Measurements from ENCODE around the gene NPTXR. TPM values are rescaled to one million over a fixed set of nuclear protein-coding genes. Genes with fewer than 3 reads are reported as not detected.
A peak's percentile ranks its signal among the peaks of the same experiment; 100 is the strongest.

NPTXR gene
- total and polyA plus RNA-seq, 10 of the 15 experiments (the other 5 are each of a cell fraction or from before 2014, with no cell fraction given) = 0.02 to 0.38 (median 0.07) TPM; not detected in 2

- TF ChIP-seq ZNF24 (IDR thresholded peaks at IDR 0.05) (no peak), EZH2 (IDR thresholded peaks at IDR 0.05; ENCODE audit: borderline replicate concordance, control insufficient read depth, low read depth, low read length) (no peak), CREB1 (IDR thresholded peaks at IDR 0.05; ENCODE audit: low read depth) (no peak), WRNIP1 (IDR thresholded peaks at IDR 0.05; ENCODE audit: borderline replicate concordance, low read depth, low read length) (no peak), RB1 (IDR thresholded peaks at IDR 0.05; ENCODE audit: borderline replicate concordance) (peak; percentile 58; the same call in 1 of the 2 replicates), SP1 (IDR thresholded peaks at IDR 0.05; ENCODE audit: low read depth, low read length) (peak; percentile 46), PAX5 (IDR thresholded peaks at IDR 0.05; ENCODE audit: borderline replicate concordance, low read depth, low read length) (no peak), GATAD2B (conservative IDR thresholded peaks at IDR 0.05; ENCODE audit: low read depth) (peak; percentile 86), POLR2A (IDR thresholded peaks at IDR 0.05; ENCODE audit: low read depth, low read length) (peak; percentile 81)
- TF ChIP-seq, protein P1, sequence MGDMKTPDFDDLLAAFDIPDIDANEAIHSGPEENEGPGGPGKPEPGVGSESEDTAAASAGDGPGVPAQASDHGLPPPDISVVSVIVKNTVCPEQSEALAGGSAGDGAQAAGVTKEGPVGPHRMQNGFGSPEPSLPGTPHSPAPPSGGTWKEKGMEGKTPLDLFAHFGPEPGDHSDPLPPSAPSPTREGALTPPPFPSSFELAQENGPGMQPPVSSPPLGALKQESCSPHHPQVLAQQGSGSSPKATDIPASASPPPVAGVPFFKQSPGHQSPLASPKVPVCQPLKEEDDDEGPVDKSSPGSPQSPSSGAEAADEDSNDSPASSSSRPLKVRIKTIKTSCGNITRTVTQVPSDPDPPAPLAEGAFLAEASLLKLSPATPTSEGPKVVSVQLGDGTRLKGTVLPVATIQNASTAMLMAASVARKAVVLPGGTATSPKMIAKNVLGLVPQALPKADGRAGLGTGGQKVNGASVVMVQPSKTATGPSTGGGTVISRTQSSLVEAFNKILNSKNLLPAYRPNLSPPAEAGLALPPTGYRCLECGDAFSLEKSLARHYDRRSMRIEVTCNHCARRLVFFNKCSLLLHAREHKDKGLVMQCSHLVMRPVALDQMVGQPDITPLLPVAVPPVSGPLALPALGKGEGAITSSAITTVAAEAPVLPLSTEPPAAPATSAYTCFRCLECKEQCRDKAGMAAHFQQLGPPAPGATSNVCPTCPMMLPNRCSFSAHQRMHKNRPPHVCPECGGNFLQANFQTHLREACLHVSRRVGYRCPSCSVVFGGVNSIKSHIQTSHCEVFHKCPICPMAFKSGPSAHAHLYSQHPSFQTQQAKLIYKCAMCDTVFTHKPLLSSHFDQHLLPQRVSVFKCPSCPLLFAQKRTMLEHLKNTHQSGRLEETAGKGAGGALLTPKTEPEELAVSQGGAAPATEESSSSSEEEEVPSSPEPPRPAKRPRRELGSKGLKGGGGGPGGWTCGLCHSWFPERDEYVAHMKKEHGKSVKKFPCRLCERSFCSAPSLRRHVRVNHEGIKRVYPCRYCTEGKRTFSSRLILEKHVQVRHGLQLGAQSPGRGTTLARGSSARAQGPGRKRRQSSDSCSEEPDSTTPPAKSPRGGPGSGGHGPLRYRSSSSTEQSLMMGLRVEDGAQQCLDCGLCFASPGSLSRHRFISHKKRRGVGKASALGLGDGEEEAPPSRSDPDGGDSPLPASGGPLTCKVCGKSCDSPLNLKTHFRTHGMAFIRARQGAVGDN (IDR thresholded peaks at IDR 0.05) = no peak
Observed at GRCh38 chr22:38872172-38872830, 28.5 kb upstream of the NPTXR start, which contains the start of gene CBX6 (continued).

Data from GM12878 (cell line).